ENCODE results near the gene PALM. TPM values are rescaled to one million over a fixed set of nuclear protein-coding genes. Genes with fewer than 3 reads are reported as not detected.

The PALM gene
- polyA plus RNA-seq, 1 donor (not counting 4 experiments of a cell fraction or from before 2014, with no cell fraction given) = not detected

- Histone ChIP-seq H3K4me3 (ENCODE audit: control insufficient read depth in 2 of 3, extremely low read depth in 1 of 3, insufficient read depth in 2 of 3, low read depth in 1 of 3, low read length in 3 of 3) (no peak overlapping the region), H3K79me2 (ENCODE audit: control insufficient read depth, insufficient read depth, low read length) (peaks cover under 1% of the 10 kb centered on the region), H3K27ac (ENCODE audit: control insufficient read depth, insufficient read depth, low read length) (no peak overlapping the region), H2AFZ (ENCODE audit: control insufficient read depth, low read length) (no peak overlapping the region), H3K27me3 (ENCODE audit: control insufficient read depth, extremely low read depth, insufficient read depth, low read length) (no peaks in the 10 kb centered on the region), H3K9me3 (ENCODE audit: control insufficient read depth, low read depth, low read length) (peaks cover 4% of the 10 kb centered on the region), H4K20me1 (ENCODE audit: control insufficient read depth, extremely low read depth, insufficient read depth, low read length) (no peaks in the 10 kb centered on the region), H3K9ac (ENCODE audit: control insufficient read depth, extremely low read depth, insufficient read depth, low read length) (no peak overlapping the region), H3K4me1 (ENCODE audit: control insufficient read depth, extremely low read depth, insufficient read depth, low read length) (peaks cover 6% of the 10 kb centered on the region), H3K4me2 (ENCODE audit: control insufficient read depth, extremely low read depth, insufficient read depth, low read depth, low read length) (no peak overlapping the region), H3K9me1 (ENCODE audit: control insufficient read depth, extremely low read depth, insufficient read depth, low read length) (no peaks in the 10 kb centered on the region), H3K36me3 (ENCODE audit: control insufficient read depth in 2 of 2, extremely low read depth in 1 of 2, insufficient read depth in 2 of 2, low read length in 2 of 2) (no peaks in the 10 kb centered on the region)
- dilution Hi-C loops (cut with MboI; ENCODE audit: extremely low pct_ligation_motif_present, low sequenced_read_pairs) = no loop called here
- no peak for FAIRE-seq
- no peak for DNase-seq (ENCODE audit: low read depth, low spot score)
- TF ChIP-seq EZH2 (IDR thresholded peaks at IDR 0.05; ENCODE audit: low read length) = no peak
- TF ChIP-seq CTCF (optimal IDR thresholded peaks at IDR 0.05 in 1 of 3, IDR thresholded peaks at IDR 0.05 in 1 of 3, conservative IDR thresholded peaks at IDR 0.05 in 1 of 3; ENCODE audit: extremely low read depth in 1 of 3, insufficient read depth in 2 of 3, low read length in 3 of 3) = no peak
These were observed 38.2 kb downstream of the PALM start for GRCh38 chr19:746956-747355.

- FAIRE-seq (no peak), DNase-seq (ENCODE audit: low read depth, low spot score) (no peak)
- no peak overlapping the region for H3K9ac ChIP-seq (ENCODE audit: control insufficient read depth, extremely low read depth, insufficient read depth, low read length)
- H3K4me2 ChIP-seq (ENCODE audit: control insufficient read depth, extremely low read depth, insufficient read depth, low read depth, low read length) = no peak overlapping the region
- H3K9me3 ChIP-seq (ENCODE audit: control insufficient read depth, low read depth, low read length) = peaks cover 4% of the 10 kb centered on the region
- H2AFZ ChIP-seq (ENCODE audit: control insufficient read depth, low read length) = no peak overlapping the region
- H3K27ac ChIP-seq (ENCODE audit: control insufficient read depth, insufficient read depth, low read length) = no peak overlapping the region
- H3K79me2 ChIP-seq (ENCODE audit: control insufficient read depth, insufficient read depth, low read length) = peaks cover 3% of the 10 kb centered on the region
- peaks cover 8% of the 10 kb centered on the region for H3K4me1 ChIP-seq (ENCODE audit: control insufficient read depth, extremely low read depth, insufficient read depth, low read length)
- no peaks in the 10 kb centered on the region for H3K9me1 ChIP-seq (ENCODE audit: control insufficient read depth, extremely low read depth, insufficient read depth, low read length)
- H4K20me1 ChIP-seq (ENCODE audit: control insufficient read depth, extremely low read depth, insufficient read depth, low read length) = no peaks in the 10 kb centered on the region
- no peak overlapping the region for H3K4me3 ChIP-seq (ENCODE audit: control insufficient read depth in 2 of 3, extremely low read depth in 1 of 3, insufficient read depth in 2 of 3, low read depth in 1 of 3, low read length in 3 of 3)
- no peaks in the 10 kb centered on the region for H3K27me3 ChIP-seq (ENCODE audit: control insufficient read depth, extremely low read depth, insufficient read depth, low read length)
- no peaks in the 10 kb centered on the region for H3K36me3 ChIP-seq (ENCODE audit: control insufficient read depth in 2 of 2, extremely low read depth in 1 of 2, insufficient read depth in 2 of 2, low read length in 2 of 2)
- TF ChIP-seq CTCF (optimal IDR thresholded peaks at IDR 0.05 in 1 of 3, IDR thresholded peaks at IDR 0.05 in 1 of 3, conservative IDR thresholded peaks at IDR 0.05 in 1 of 3; ENCODE audit: extremely low read depth in 1 of 3, insufficient read depth in 2 of 3, low read length in 3 of 3) (no peak), EZH2 (IDR thresholded peaks at IDR 0.05; ENCODE audit: low read length) (no peak)
- dilution Hi-C loops (cut with MboI; ENCODE audit: extremely low pct_ligation_motif_present, low sequenced_read_pairs) = no loop called here
These were observed 38.9 kb downstream of the PALM start for GRCh38 chr19:747432-748273.
